NCI-H524 (cell line): ENCODE results near the gene DIP2A.
A peak's percentile ranks its signal among the peaks of the same experiment; 100 is the strongest.
"Not testable (repeated sequence)": the region's sequence is repeated elsewhere in the genome, so short reads cannot be mapped to it uniquely, and the experiment has no call there.

Experiments used
- DNase-seq, 2 experiments: peaks; one replicate each; lab custom pipeline; 2025; lab: John Stamatoyannopoulos, UW

The DIP2A gene

DNA sequence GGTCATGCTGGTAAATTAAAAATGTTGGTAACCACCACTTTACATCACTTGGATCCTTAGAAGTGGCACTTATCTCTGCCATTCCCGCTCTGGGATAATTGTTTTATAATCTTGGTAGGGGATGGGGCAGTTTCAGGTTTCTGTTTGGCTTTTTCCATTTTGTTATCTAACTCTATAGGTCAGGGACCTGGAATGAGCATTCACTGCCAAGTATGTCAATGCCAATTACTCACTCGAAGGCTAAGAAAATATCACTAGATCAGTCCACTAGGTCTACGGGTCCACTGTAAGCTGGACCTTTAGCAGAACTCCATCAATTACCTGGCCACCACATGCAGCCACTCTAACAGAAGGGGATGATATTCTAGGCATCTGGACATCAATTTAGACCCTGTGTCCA, 4.5 kb upstream of the DIP2A start:
- DNase-seq, result no peak

DNA sequence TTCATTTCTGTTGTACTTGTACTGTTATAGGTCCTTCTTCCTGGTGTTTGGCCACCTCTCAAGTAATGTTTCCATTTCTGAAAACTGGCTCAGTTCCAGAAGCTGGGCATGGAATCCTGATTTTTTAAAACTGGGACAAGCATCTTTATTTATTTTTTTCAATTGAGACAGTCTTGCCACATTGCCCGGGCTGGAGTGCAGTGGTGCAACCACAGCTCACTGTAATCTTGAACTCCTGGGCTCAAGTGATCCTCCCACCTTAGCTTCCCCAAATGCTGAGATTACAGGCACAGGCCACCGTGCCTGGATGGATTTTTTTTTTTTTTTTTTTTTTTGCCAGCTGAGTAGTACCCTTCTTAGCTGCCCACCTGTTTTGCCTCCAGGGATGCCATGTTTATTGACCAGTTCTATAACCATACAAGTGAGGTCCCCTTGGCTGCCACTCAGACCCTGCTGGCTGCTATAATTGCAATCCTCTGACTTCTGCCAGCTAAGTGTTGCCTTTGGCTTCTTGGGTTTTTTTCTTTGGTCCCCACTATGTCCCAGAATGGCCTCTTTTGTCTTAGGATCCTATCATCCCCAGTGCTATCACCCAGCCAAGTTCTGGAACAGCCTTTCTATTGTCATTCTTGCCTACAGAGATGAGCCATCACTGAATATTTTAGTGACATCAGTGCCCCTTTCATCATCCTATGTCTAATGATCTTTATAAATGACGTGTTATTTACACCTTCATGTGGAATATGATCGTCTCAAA, 3.9 kb upstream of the DIP2A start:
- DNase-seq, result no peak

DNA sequence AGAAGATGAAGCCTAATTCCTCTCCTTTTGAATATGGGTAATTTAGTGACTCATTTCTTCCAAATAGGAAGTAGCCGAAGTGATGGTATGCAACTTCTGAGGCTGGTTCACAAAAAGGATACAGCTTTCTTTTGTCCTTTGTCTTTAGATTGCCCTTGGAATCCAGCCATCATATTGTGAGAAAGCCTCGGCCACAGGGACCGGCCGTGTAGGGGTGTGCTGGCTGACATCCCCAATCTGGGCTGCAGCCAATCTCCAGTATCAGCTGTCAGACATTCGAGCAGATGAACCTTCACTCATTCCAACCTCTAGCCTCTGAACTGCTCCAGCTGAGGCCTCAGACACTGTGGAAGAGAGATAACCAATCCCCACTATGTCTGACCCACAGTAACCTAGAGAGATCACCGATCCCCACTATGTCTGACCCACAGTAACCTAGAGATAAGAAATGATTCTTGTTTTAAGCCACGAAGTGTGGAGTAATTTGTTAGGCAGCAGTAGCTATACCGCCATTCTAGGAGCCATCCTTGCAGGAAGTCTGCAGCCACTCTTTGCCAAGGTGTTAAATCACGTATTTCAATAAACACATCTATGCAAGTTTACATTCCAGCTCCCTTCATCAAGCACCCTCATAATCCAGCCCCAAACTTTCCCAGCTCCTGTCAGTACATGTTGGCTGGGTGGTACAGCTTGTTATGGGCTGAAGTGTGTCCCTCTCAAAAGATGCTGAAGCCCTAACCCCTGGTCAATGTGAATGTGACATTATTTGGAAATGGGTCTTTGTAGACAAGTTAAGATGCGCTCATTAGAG, 2.9 kb upstream of the DIP2A start:
- DNase-seq, result no peak

DNA sequence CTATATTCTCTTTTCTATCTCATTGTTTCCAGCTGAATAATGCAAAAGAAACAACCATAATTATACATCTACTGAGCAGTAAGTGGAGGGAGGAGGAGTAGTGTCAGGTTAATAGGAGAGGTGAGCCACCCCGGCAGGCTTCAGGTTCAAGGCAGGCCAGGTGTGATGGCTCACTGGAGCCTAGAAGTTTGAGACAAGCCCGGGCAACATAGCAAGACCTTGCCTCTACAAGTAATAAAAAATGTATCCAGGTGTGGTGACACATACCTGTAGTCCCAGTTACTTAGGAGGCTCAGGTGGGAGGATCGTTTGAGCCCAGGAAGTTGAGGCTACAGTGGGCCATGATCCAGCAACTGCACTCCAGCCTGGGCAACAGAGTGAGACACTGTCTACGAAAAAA, 1.9 kb upstream of the DIP2A start:
- DNase-seq, result no peak

DNA sequence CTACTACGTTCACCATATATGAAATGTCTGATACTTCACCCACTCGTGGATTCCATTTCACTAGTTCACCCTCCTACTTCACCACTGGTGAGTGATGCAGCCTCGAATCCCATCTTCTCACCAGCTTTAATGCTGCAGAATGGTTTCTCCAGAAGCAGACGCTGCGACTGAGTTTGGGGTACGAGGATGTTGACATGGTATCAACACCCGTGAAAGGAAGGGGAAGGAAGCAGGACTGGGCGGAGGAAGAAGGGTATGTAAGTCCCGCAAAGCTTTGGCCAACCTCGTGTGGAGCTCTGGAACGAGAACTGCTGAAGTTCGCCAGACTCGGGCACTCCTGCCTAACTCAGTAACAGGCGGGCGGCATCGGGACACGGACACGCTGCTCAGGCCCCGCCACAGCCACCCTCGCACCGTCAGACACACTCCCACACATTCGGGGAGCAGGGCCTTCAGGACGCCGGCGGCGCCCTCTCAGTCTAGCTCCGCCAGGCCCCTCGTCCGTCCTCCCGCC, 833 bp upstream of the DIP2A start:
- DNase-seq, result peak; percentile 6 to 45

DNA sequence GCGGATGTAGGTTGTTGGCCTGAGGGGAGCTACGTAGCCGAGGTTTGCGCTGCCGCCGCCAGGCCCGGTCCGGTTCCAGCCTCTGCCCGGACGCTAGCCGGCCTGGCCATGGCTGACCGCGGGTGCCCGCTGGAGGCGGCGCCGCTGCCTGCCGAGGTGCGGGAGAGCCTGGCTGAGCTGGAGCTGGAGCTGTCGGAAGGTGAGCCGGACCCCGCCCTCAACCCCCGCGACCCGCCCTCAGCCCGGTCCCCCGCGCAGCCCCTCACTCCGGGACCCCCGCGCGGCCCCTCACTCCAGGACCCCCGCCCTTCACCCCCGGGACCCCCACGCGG, 299 bp downstream of the DIP2A start:
- no peak for DNase-seq

DNA sequence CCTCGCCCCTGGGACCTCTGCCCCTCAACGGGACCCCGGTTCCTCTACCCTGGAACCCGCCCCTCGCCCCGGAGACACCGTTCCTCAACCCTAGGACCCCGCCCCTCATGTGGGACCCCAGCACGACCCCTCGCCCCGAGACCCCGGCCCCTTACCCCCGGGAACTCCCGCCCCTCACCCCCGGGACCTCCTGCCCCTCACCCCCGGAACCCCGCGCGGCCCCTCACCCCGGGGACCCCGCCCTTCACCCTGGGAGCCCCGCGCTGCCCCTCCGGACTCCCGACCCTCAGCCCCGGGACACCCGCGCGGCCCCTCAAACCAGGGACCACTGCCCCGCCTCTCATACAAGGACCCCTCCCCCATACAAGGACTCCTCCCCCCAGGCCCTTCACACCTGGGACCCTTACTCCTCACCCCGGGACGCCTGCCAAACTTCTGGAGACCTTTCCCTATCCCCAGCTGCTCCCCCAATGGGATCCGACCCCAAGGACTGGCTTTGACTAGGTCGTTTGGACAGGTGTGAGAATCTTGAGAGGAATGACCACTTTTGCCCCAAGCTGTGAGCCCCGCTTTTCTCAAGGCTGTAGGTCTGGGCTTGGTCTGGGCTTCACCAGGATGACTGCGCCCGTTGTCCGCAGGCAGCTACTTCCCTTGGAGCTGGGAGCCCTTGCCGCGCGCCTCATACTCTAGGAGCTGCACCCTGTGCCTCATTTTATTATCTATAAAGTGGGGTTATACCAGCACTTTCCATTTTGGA, 843 bp downstream of the DIP2A start:
- peak; percentile 3 to 19 for DNase-seq

DNA sequence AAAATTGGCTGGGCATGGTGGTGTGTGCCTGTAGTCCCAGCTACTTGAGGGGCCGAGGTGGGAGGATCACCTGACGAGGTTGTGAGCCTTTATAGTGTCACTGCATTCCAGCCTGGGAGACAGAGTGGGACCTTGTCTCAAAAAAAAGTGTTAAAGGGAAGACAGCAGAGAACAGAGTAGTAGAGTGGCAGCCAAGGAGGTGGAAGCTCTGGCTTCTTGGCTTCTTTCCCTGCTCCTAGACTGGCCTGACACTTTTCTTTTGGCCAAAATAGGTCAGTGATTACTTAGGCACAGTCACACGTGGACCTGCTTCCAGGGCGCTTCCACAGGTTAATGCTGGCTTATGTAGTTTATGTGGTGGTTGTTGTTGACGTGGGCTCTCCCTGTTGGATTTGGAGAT, 3.2 kb downstream of the DIP2A start:
- DNase-seq, result no peak

DNA sequence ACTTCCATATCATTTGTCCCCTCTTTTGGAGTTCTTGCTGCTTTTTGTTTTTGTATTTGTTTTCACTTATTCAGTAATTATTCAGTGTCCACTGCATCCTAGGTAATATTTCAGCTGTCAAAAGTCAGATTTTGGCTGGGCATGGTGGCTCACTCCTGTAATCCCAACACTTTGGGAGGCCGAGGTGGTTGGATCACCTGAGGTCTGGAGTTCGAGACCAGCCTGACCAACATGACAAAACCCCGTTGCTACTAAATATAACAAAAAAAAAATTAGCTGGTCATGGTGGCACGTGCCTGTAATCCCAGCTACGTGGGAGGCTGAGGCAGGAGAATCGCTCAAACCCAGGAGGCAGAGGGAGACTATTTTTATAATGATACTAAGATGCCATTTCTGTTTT, 6.5 kb downstream of the DIP2A start:
- not testable (repeated sequence) for DNase-seq

DNA sequence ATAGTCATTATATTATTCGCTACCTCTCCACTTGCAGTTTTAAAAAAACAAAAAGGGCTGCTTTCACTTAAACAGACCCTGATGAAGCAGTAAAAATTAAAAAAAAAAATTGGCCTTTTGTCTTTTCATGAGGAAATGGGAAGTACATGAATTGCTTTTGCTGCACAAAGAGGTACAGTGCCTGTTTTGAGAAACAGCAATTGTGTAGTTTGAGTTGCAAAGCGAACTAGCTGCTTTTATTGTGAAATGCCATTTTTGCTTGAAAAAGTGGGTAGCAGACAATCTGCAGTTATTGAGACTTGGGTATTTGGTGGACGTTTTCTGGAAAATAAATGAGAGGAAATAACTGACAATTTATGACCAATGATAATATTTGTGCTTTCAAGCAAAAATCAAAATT, 7.0 kb downstream of the DIP2A start:
- no peak for DNase-seq

DNA sequence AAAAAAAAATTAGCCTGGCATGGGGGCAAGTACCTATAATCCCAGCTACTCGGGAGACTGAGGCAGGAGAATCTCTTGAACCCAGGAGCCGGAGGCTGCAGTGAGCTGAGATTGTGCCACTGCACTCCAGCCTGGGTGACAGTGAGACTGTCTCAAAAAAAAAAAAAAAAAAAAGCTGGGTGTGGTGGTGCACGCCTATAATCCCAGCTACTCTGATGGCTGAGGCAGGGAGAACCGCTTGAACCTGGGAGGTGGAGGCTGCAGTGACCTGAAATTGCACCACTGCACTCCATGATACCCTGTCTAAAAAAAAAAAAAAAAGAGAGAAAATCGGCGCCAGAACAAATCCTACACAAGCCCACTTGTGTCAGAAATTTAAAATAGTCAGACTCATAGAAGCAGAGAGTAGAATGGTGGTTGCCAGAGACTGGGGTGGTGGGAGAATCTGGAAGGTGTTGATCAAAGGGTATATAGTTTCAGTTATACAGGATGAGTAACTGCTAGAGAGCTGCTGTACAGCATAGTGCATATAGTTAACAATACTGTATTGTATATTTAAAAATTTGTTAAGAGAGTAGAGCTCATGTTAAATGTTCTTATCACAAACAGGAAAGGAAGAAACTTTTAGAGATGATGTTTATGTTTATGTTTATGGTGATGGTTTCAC, 9.6 kb downstream of the DIP2A start:
- DNase-seq, result no peak

DNA sequence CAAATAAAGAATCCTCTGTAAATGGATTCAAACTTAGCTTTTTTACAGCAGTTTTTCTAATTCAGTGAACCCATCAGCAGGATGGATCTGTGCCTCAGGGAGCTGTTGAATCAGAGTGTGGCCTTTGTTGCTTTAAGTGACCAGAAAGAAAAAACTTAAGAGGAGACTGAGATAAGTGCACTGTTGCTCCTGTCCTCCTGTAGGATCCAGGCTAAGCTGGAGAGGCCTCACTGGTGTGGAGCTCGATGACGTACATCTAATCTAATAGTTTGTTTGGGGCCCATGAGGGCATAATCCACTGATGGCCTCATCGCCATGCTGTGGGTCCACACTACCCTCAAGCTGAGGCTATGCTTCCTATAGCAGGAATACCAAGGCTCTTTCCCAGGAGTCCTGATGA, 10.6 kb downstream of the DIP2A start:
- no peak for DNase-seq

DNA sequence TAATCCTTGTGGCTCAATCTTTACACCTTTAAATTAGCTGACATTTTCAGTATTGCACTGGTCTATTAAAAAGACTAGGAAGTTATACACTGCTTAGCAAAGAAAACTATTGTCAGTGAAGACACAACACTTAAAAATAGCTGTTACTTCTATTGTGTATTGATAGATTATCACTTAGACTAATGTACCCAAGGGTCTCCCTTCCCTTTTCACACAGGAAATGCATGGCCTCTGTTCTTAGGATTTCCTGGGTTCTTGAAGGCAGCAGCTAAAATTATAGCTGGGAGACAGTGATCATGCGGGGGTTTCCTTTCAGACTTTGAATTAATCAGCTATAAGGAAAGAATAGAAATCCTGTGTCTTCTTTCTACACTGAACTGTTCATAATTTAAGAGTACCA, 12.8 kb downstream of the DIP2A start:
- no peak for DNase-seq

DNA sequence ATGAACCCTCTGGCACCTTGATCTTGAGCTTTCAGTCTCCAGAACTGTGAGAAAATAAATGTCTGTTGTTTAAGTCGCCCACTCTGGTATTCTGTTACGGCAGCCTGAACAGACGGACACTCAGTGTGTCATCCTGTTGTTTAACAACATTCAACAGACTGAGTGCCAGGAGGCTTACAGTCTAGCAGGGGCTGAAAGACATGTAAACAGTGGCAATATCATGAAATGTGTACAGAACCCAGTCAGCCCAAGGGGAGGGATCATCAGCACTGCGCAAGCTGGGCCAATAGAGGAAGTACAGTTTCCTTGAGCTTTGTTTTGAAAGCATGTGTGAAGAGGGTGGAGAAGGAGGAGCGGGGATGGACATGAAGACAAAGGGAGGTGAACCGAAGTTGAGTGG, 13.6 kb downstream of the DIP2A start:
- no peak for DNase-seq

DNA sequence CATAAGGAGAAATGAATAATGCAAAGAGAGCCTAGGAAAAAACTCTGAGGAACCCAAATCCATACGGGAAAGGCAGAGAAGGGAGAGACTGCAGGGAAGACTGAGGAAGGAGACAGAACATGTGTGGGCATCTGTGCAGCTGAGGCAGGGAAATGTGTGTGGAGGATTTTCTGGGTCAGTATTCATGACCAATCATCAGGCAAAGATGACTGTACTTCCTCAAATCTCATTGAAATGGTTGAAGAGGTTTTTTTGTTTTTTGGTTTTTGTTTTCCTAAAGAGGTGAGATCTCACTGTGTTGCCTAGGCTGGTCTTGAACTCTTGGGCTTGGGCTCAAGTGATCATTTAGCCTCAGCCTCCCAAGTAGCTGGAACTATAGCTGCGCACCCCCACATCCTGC, 15.7 kb downstream of the DIP2A start:
- no peak for DNase-seq

DNA sequence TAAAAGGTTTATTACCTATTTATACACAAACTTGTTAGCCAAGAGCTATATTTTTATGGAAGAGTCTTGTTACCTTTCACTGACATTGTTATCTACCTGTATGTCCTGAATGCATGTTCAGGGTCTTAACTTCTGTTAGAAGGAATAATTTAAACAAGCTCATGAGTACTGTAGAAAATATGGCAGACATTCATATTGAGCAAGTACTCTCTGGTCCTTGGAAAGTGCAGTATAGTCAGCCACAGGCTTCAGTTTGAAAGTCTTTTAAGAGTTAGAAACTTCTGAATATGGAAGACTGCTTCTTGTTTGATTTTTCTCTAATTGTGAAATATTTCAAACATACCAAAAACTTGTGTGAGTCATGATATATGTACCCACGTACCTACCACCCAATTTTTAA, 16.6 kb downstream of the DIP2A start:
- DNase-seq, result no peak

DNA sequence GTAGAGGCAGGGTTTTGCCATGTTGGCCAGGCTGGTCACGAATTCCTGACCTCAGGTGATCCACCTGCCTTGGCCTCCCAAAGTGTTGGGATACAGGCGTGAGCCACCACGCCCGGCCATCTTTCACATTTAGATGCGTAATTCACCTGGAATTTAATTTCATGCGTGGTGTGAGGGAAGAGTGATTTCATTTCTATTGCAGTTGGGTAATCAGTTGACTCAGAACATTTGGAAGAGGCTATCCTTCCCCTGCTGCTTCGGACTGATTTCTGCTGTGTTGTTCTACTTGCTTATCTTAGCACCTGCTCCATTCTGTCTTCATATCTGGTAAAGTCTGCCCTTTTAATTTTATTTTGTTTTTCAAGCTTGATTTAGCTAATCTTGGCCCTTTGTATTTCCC, 19.1 kb downstream of the DIP2A start:
- no peak for DNase-seq

DNA sequence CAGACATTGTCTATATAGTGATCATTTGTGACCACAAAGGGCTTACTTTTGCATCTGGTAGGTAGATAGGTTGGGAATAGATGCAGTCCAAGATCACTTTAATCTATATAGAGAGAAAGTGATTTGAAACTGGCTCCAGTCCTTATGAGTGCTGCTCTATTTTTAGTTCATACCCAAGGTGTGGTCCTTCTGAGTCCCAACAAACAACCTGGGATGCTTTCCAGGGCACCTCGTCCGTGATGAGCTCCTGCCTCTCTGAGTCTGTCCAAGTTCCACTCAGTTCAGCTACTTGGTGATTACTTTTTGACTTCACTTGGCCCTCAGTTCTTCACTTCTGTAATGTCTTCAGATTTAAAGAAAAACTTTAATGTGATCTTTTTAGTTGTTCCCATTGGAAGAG, 20.2 kb downstream of the DIP2A start:
- DNase-seq, result no peak

DNA sequence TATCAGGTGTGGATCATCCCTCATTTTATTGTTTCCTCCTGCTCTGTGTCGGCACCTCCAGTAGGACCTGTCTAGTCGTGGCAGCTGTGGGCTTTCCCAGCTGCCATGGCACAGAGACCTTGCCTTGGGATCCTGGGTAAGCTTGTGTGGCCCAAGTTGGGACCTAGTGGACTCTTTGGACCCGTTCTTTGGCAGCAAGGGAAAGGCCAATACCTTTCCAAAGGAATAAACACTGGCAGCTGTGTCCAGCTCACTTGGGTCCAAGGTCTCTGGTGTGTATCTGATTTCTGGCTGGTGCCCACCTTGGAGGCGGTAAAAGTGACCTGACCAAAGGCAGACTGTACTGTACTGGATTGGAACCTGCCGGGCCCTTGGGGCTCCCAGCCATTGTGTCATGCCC, 21.8 kb downstream of the DIP2A start:
- DNase-seq, result no peak

DNA sequence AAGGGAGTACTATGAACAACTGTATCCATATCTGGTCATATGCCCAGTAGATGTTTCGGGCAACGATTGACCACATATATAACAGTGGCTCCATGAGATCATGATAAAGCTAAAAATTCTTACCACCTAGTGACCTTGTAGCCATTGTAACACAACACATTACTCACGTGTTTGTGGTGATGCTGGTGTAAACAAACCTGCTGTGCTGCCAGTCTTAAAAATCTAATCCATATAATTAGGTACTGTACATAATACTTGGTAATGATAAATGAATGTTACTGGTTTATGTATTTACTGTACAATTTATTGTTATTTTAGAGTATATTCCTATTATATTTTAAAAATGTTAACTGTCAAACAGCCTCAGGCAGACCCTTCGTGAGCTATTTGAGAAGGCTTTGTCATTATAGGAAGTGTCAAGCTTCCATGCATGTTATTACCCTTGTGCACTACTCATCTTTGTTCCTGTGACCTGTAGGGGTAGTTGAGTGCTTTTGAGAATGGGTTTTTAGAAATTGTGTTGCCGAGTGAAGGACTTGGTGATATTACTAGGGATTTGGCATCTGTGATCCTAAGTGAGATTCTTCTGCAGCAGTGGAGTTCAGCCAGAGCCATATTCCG, 23.6 kb downstream of the DIP2A start:
- DNase-seq, result no peak

DNA sequence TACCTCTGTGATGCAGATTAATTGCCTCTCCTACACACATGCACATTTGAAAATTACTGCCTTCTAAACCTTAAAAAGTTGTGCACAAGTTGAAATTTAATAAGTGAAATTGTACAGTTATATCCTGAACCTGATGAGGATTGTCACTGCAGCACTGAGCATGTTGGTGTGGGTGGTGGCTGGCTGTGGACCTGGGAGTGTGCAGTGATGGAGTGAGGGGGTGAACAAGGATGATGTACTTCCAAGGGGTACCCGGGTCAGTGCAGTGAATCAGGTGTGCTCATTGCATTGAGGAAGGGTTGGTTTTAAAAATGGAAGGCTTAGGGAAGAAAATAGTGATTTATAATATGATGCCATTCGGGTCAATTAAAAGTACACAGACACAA, 24.1 kb downstream of the DIP2A start:
- no peak for DNase-seq
